ENCODE results near the gene GRID2.

Gene GRID2

GRCh38 chr4:93127489-93127888 lies 823.7 kb downstream of the GRID2 start:
- DNase-seq, result no peak

DNA sequence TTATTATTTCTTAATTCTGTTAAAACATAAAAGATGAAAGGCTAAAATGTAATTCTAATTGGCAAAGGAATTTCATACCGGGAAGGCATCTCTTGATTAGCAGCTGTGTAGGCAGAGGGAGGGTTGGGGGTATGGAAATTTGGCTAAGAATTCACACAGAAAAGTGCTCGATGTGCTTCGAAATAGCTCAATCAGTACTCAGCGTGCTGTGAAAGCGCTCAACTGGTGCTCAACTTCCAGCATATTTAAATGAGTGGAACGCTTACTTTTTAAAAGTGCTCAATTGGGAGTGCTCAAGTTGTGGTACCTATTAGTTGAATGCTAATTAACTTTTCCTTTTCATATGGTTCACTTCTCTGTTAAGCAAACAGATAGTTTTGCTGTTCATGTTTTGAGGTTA lies 828.9 kb downstream of the GRID2 start:
- no peak for DNase-seq

GRCh38 chr4:93139118-93139517 lies 835.4 kb downstream of the GRID2 start:
- DNase-seq, result no peak

DNA sequence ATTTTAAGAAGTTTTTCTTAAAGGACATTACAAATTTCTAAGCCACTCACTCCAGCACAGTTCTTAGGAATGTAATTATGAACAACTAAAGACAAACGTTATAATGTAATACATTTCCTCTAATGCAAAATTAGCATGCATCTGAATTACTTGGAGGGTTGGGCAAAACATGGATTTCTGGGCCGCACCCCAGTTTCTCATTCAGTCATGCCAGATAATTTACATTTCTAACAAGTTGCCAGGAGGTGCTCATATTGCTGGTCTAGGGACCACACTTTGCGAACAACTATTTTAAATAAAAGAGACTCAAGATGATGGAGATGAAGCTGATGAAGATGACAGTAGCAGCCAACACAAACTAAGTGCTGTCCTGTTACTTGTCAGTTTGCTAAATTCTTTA lies 840.1 kb downstream of the GRID2 start:
- DNase-seq, result no peak

DNA sequence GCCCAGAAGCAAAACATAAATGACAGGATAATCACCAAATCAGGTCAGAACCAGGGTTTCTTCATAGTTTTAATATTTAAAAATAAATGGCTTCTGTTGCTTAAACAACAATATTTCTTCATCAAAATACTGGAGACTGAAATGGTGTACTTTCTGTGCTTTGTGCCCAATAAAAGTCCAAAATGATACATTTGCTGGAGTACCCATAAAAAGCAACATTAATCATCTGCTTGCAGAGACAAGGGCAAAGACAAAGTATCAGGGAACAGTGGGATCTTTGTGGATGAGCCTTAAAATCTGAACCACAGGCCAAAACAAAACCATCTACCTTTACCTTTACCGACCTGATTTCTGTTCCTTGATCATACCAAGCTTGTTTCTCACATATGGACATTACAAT lies 840.9 kb downstream of the GRID2 start:
- DNase-seq, result no peak

- no peak for DNase-seq
Measured at GRCh38 chr4:93147524-93148212, 843.9 kb downstream of the GRID2 start.

DNA sequence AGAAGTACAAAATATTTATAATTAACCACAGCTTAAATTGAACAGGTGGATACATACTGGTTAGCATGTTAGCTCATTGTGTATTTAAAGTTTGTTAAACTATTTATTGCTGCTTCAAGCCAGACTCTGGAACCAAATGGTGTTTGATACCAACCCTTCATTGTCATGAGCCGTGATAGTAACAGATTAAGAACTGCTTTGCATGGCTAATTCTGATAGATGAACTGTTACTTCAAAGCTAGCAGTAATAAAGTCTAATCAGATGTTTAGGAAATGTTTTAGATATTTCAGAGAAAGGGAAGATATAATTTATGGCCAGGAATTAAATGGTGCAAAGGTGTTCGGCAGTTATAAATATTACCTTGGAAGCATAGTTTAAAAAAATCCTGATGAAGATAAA lies 848.7 kb downstream of the GRID2 start:
- DNase-seq, result no peak

DNA sequence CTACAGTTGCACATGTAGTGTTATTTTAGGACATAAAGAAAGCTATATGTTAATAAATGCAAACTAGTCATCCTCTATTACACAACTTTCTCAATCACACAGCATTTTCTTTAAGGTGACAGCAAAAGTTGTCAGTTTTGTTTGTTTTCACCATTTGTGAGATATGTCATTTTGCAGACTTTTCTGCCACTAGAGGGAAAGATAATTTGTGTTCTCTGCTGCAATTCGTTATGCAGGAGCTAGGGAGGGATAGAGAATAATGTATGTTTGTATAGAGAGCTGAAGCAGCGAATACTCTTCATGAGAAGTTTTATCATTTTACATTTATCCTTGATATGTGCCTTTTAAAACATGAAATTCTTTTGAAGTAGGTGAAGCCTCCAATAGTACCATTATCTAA lies 854.2 kb downstream of the GRID2 start:
- DNase-seq, result no peak

DNA sequence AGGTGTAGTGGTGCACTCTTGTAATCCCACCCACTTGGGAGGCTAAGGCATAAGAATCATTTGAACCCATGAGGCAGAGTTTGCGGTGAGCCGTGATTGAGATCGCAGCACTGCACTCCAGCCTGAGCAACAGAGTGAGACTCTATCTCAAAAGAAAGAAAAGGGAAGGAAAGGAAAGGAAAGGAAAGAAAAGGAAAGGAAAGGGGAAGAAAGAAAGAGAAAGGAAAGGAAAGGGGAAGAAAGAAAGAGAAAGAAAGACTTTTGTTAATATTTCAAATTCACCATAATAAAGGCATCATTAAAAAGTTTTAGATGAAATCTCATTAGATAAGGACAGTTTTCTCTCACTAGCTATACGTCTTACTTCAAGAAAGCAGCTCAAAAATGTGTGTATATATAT lies 864.3 kb downstream of the GRID2 start:
- DNase-seq, result no peak

DNA sequence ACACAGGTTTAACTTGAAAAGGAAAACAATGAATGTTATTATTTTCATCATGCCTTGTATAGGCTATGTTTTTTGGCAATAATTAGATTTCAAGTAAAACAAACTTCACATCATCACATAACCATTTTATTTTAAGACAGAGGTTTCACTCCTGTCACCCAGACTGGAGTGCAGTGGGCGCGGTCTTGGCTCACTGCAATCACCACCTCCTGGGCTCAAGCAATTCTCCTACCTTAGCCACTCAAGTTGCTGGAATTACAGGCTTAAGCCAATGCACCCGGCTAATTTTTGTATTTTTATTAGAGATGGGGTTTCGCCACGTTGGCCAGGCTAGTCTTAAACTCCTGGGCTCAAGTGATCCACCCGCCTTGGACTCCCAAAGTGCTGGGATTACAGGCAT lies 866.2 kb downstream of the GRID2 start:
- no peak for DNase-seq

DNA sequence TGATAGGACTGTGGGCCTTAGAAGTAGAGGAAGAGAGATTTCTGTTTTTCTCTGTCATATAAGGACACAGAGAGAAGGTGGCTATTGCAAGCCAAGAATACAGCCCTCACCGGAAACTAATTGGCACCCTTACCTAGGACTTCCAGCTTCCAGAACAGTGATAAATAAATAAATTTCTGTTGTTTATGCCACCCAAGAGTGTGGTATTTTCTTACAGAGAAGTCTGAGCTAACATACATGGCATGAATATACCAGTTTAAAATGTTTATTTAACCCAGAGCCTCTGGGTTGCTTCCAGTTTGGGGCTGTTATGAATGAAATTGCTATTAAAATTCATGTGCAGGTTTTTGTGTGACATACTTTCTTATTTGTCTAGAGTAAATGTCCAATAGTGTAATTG lies 870.8 kb downstream of the GRID2 start:
- DNase-seq, result no peak

DNA sequence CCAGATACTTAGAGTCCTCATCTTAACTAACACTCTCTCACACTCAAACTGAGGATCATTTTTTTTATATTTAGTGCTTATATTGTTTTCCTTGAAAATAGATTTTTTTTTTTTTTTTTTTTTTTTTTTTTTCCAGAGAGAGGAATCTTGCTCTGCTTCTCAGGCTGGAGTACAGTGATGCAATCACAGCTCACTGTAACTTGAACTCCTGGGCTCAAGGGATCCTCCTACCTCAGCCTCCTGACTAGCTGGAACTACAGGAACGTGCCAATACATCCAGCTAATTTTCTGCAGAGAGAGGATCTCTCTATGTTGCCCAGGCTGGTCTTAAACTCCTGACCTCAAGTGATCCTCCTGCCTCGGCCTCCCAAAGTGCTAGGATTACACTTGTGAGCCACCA lies 874.5 kb downstream of the GRID2 start:
- no peak for DNase-seq

GRCh38 chr4:93179044-93179443 lies 875.3 kb downstream of the GRID2 start:
- DNase-seq, result no peak

DNA sequence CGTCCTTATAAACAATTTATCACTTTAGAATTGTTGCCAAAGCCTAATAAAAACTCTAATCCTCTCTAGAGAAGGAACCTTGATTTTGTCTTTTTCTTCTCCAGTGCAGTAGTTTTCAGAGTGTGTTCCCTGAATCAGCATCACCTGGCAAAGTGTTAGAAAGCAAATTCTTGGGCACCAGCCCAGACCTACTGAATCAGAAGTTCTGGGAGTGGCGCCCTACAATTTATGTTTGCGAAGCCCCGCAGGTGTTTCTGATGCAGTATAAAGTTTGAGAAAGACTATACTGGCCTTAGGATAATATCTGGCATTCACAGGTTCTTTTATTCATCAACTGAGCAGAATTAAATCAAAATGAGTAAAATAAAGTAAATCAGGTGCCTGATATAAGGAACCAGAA lies 879.0 kb downstream of the GRID2 start:
- DNase-seq, result no peak

DNA sequence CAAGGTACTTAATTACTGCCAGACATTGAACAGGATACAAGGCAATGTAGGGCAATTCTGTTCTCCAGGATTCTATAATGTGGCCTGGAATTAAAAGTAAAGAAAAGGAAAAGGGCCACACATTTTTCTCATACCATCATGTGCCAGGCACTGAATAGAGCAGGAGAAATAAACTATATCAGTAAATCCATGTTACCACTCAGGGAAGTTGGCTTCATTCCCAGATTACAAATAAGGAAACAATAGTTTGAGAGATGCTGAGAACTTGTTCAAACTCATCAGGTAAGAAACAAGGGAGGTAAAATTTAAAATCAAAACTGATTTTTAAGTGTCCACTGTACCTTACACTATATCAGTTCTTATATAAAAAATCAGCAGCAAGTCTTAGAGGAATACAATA lies 879.8 kb downstream of the GRID2 start:
- DNase-seq, result no peak

DNA sequence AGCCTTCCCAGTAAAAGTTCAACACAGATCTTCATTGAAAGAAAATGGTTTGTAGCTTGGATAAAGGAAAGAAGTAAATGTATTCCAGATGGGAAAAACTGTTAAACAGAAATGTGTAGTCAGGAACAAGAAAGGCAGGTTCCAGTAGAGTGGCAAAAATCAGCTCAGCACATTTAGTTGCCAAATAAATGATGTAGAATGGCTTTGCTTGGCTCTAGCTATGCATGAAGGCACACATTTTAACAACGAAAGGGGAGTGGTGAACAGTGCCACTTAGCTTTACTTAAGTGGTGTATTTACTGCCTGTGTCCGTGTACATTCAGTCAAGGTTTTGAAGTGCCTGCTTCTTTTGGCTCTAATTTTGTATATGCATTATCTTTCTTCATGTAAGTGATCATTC lies 880.3 kb downstream of the GRID2 start:
- no peak for DNase-seq

- DNase-seq, result no peak
Measured at GRCh38 chr4:93186846-93187245, 883.1 kb downstream of the GRID2 start.

GRCh38 chr4:93187466-93187865 lies 883.7 kb downstream of the GRID2 start:
- DNase-seq, result no peak

GRCh38 chr4:93187892-93188291 lies 884.1 kb downstream of the GRID2 start:
- DNase-seq, result no peak

- no peak for DNase-seq
Measured at GRCh38 chr4:93199492-93199891, 895.7 kb downstream of the GRID2 start.

DNA sequence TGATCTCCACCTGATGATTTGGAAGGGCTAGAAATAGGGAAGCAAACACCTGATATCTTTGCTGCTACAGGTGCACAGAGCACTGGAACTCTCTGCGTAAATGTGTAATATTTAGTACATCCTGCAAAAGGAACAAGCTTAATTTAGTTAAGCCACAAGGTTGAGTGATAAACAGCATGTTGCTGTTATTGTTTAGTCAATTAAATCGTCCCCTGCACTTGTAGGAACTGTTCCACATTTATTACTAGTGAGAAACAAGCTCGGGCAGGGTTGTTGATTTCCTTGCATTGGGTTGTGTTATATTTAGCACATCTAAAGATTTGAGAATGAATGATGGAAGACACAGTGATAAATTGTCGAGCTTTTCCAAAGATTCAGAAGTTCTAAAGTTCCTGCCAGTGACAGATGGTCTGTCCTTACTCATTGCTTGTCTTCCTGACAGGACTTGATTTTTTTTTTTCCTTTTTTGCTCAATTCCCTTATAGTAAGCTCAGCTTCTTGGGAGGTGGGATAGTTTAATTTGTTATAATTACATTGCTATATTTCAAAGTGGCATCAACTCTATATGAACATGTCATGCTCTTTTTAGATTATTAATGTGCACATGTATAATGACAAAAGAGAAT lies 897.8 kb downstream of the GRID2 start:
- no peak for DNase-seq

GRCh38 chr4:93203708-93204107 lies 899.9 kb downstream of the GRID2 start:
- no peak for DNase-seq

GRCh38 chr4:93212250-93212649 lies 908.5 kb downstream of the GRID2 start:
- DNase-seq, result no peak

- no peak for DNase-seq
Measured at GRCh38 chr4:93216646-93217045, 912.9 kb downstream of the GRID2 start.

- DNase-seq, result no peak
Measured at GRCh38 chr4:93217431-93217830, 913.7 kb downstream of the GRID2 start.
